IMR-90 (cell line): ENCODE measurements around the gene PRKCA. TPM values are rescaled to one million over a fixed set of nuclear protein-coding genes. Genes with fewer than 3 reads are reported as not detected.
A peak's percentile ranks its signal among the peaks of the same experiment; 100 is the strongest.

Experiments
- ATAC-seq: fragments of 200-7000 bp; cut with Tn5 transposase; 2 replicates; pipeline ENCODE4 v1.9.1; 2020; ENCODE audit warnings: low read depth, mild to moderate bottlenecking, moderate library complexity
- BruUV-seq: library from RNA; stranded (reverse); fragments of 400-500 nt; replicated peaks from 2 replicates; lab custom pipeline; 2021; lab: Mats Ljungman, UMichigan
- CTCF ChIA-PET: fragments of 300-600 bp; formaldehyde crosslinking; extraction: SDS; loops from one replicate; lab custom pipeline; 2021; ENCODE audit warnings: antibody characterized with exemption; lab: Yijun Ruan, JAX
- POLR2A ChIA-PET: fragments of 300-600 bp; sonication (Branson Sonifier 250); formaldehyde crosslinking; loops from one replicate; lab custom pipeline; 2022; ENCODE audit warnings: antibody characterized with exemption; ENCODE audit not compliant: unreplicated experiment; lab: Charles Lee
- DNase-seq: peaks from one replicate; pipeline ENCODE4 v3.0.0; 2013
- H2AFZ ChIP-seq: replicated peaks from 2 replicates; pipeline ENCODE3; 2013; ENCODE audit warnings: low read length, mild to moderate bottlenecking; ENCODE audit not compliant: poor library complexity
- H2AK5ac ChIP-seq: 2 replicates; pipeline ENCODE4 v1.6.1; 2013; ENCODE audit warnings: low read depth, low read length, inconsistent platforms
- H2AK9ac ChIP-seq: replicated peaks from 2 replicates; pipeline ENCODE3; 2013; ENCODE audit warnings: mild to moderate bottlenecking, low read depth, low read length, moderate library complexity; ENCODE audit not compliant: poor library complexity
- H2BK120ac ChIP-seq: 2 replicates; pipeline ENCODE4 v1.6.1; 2013; ENCODE audit warnings: low read depth, low read length, inconsistent platforms
- H2BK15ac ChIP-seq: 3 replicates; pipeline ENCODE4 v1.6.1; 2013; ENCODE audit warnings: low read depth, low read length, inconsistent platforms
- H2BK20ac ChIP-seq: 2 replicates; pipeline ENCODE4 v1.6.1; 2013; ENCODE audit warnings: low read depth, mild to moderate bottlenecking, inconsistent platforms, low read length, moderate library complexity
- H2BK5ac ChIP-seq: 2 replicates; pipeline ENCODE4 v1.6.1; 2013; ENCODE audit warnings: mild to moderate bottlenecking, low read depth, low read length, inconsistent platforms; ENCODE audit not compliant: poor library complexity, severe bottlenecking
- H3K14ac ChIP-seq: replicated peaks from 2 replicates; pipeline ENCODE4 v1.6.1; 2013; ENCODE audit warnings: low read depth, low read length, inconsistent platforms
- H3K18ac ChIP-seq: 2 replicates; pipeline ENCODE4 v1.6.1; 2013; ENCODE audit warnings: low read depth, low read length, control low read depth
- H3K23ac ChIP-seq: 2 replicates; pipeline ENCODE4 v1.6.1; 2013; ENCODE audit warnings: low read depth, low read length, inconsistent platforms
- H3K27ac ChIP-seq: 2 replicates; pipeline ENCODE4 v1.5.1; 2013; ENCODE audit warnings: mild to moderate bottlenecking, control low read depth, low read length; ENCODE audit not compliant: insufficient read depth
- H3K27me3 ChIP-seq: 2 replicates; pipeline ENCODE4 v1.6.1; 2013; ENCODE audit warnings: low read length; ENCODE audit not compliant: control insufficient read depth, insufficient read depth
- H3K36me3 ChIP-seq: 2 replicates; pipeline ENCODE4 v1.6.1; 2013; ENCODE audit warnings: low read length, mixed read lengths; ENCODE audit not compliant: control insufficient read depth, insufficient read depth
- H3K4ac ChIP-seq: 2 replicates; pipeline ENCODE4 v1.6.1; 2013; ENCODE audit warnings: low read depth, low read length, inconsistent platforms
- H3K4me1 ChIP-seq: 2 replicates; pipeline ENCODE4 v1.6.1; 2013; ENCODE audit warnings: low read length, mixed read lengths; ENCODE audit not compliant: control insufficient read depth, insufficient read depth
- H3K4me2 ChIP-seq: 2 replicates; pipeline ENCODE4 v1.6.1; 2013; ENCODE audit warnings: low read depth, mild to moderate bottlenecking, control low read depth, low read length, moderate library complexity
- H3K4me3 ChIP-seq: 2 replicates; pipeline ENCODE4 v1.5.1; 2013; ENCODE audit warnings: low read depth, mild to moderate bottlenecking, control low read depth, low read length, moderate library complexity; ENCODE audit not compliant: insufficient read depth
- H3K56ac ChIP-seq: 2 replicates; pipeline ENCODE4 v1.6.1; 2013; ENCODE audit warnings: low read length, inconsistent platforms; ENCODE audit not compliant: insufficient read depth; ENCODE audit errors: extremely low read depth
- H3K79me1 ChIP-seq, 2 experiments: 2 replicates each; pipeline ENCODE4 v1.6.1; 2013; ENCODE audit warnings: low read length in 2 of 2, inconsistent platforms in 1 of 2, low read depth in 1 of 2
- H3K9ac ChIP-seq: 2 replicates; pipeline ENCODE4 v1.6.1; 2013; ENCODE audit warnings: low read depth, low read length, control low read depth
- H3K9me1 ChIP-seq: 2 replicates; pipeline ENCODE4 v1.6.1; 2013; ENCODE audit warnings: low read length, inconsistent platforms; ENCODE audit not compliant: insufficient read depth
- H3K9me3 ChIP-seq: 2 replicates; pipeline ENCODE4 v1.6.1; 2013; ENCODE audit warnings: low read length; ENCODE audit not compliant: control insufficient read depth, insufficient read depth
- H4K20me1 ChIP-seq: 2 replicates; pipeline ENCODE4 v1.6.1; 2013; ENCODE audit warnings: low read length, inconsistent platforms; ENCODE audit not compliant: insufficient read depth
- H4K5ac ChIP-seq: 2 replicates; pipeline ENCODE4 v1.6.1; 2013; ENCODE audit warnings: mild to moderate bottlenecking, low read depth, low read length, control low read depth
- H4K8ac ChIP-seq, 2 experiments: 2 replicates each; pipeline ENCODE4 v1.6.1; 2013; ENCODE audit warnings: low read depth in 2 of 2, low read length in 2 of 2, control low read depth in 1 of 2, inconsistent platforms in 1 of 2
- H4K91ac ChIP-seq: 2 replicates; pipeline ENCODE4 v1.6.1; 2013; ENCODE audit warnings: low read depth, low read length, inconsistent platforms; ENCODE audit not compliant: insufficient read depth
- CHD1 ChIP-seq: IDR thresholded peaks from 2 replicates; pipeline ENCODE4 v1.6.1; 2012; ENCODE audit warnings: low read depth, low read length, improper control_type of control experiment
- WGBS, 2 experiments: methylation state at CpG; one replicate each; pipeline versions ENCODE4 v1.1.5 to v1.1.7; 2013; ENCODE audit warnings: missing lambda C conversion rate in 2 of 2; ENCODE audit not compliant: insufficient read length in 1 of 2; ENCODE audit errors: extremely low coverage in 2 of 2; 5-methylcytosine and 5-hydroxymethylcytosine counted together
- dilution Hi-C: fragments of 300-500 bp; cut with HindIII; formaldehyde crosslinking; loops from one replicate; pipeline ENCODE4 v1.14.3; 2018; ENCODE audit warnings: low sequenced_read_pairs; ENCODE audit not compliant: unreplicated experiment
- in situ Hi-C: fragments of 300-500 bp; cut with MboI; formaldehyde crosslinking; loops from 3 replicates; pipeline ENCODE4 v1.14.3; 2019; ENCODE audit warnings: low sequenced_read_pairs, inconsistent platforms, mixed read lengths
- intact Hi-C: fragments of 100-400 bp; cut with micrococcal nuclease; formaldehyde crosslinking; loops from 2 replicates; pipeline ENCODE4 v1.10.0; 2022
- polyA plus RNA-seq, 3 experiments: library from polyadenylated mRNA; depleted of rRNA; stranded (reverse); fragments of >200 nt; gene quantifications; 2 replicates each; pipeline ENCODE4 v1.2.3, GENCODE V29; 2012; ENCODE audit warnings: low replicate concordance in 1 of 3
- total RNA-seq: library from RNA; depleted of rRNA; stranded (reverse); fragments of >200 nt; gene quantifications from 2 replicates; pipeline ENCODE4 v1.2.3, GENCODE V29; 2012

Gene PRKCA
- total and polyA plus RNA-seq, 2 of the 4 experiments (the other 2 are of a cell fraction) = 31.0 to 46.0 TPM

GRCh38 chr17:66381701-66382362 lies 79.4 kb downstream of the PRKCA start:
- H3K9ac ChIP-seq = no peak overlapping the region
- peaks cover 13% of the 10 kb centered on the region for H3K4me1 ChIP-seq
- H3K4me3 ChIP-seq = no peak overlapping the region
- no peak overlapping the region for H4K5ac ChIP-seq
- ATAC-seq (no peak), DNase-seq (no peak)
- peaks cover 30% of the 10 kb centered on the region; the same call in 1 of the 2 replicates for H4K20me1 ChIP-seq
- H2AK9ac ChIP-seq = no peak overlapping the region
- H2AFZ ChIP-seq = no peak overlapping the region
- peaks cover 9% of the 10 kb centered on the region; the same call in 1 of the 2 replicates for H3K9me1 ChIP-seq
- H3K27ac ChIP-seq = no peak overlapping the region
- no peak overlapping the region for H3K23ac ChIP-seq
- no peak overlapping the region for H2BK5ac ChIP-seq
- CTCF ChIA-PET = no interaction called here
- dilution Hi-C loops = no loop called here
- H2BK15ac ChIP-seq = no peak overlapping the region
- H3K14ac ChIP-seq = no peak overlapping the region
- TF ChIP-seq CHD1 = no peak
- H3K18ac ChIP-seq = peak overlapping the region; percentile 33; the same call in 1 of the 2 replicates
- no TSS peak for BruUV-seq
- peaks cover 29 to 77% of the 10 kb centered on the region in 2 experiments for H3K79me1 ChIP-seq
- no peaks in the 10 kb centered on the region for H3K27me3 ChIP-seq
- H4K8ac ChIP-seq = no peak overlapping the region
- no peak overlapping the region for H3K4me2 ChIP-seq
- H2AK5ac ChIP-seq = no peak overlapping the region
- no peaks in the 10 kb centered on the region for H3K9me3 ChIP-seq
- no peak overlapping the region for H3K56ac ChIP-seq
- no peak overlapping the region for H4K91ac ChIP-seq
- WGBS, 2 experiments = no CpG with 5 or more reads among the region's 4 CpGs
- no peak overlapping the region for H2BK20ac ChIP-seq
- POLR2A ChIA-PET = no interaction called here
- no peak overlapping the region for H3K4ac ChIP-seq
- H2BK120ac ChIP-seq = no peak overlapping the region
- H3K36me3 ChIP-seq = no peaks in the 10 kb centered on the region
- in situ Hi-C loops = no loop called here
- intact Hi-C loops = loop anchor here (2.0 kb wide), 1 partner anchor 27 kb away; no protein-coding TSS in a partner anchor
